GM21447 (cell line): ENCODE results near the gene GFPT2.

Experiments used
- ATAC-seq: cut with Tn5 transposase; IDR thresholded peaks from one replicate; pipeline ENCODE4 v1.9.1; 2021; ENCODE audit not compliant: unreplicated experiment

Gene GFPT2

DNA sequence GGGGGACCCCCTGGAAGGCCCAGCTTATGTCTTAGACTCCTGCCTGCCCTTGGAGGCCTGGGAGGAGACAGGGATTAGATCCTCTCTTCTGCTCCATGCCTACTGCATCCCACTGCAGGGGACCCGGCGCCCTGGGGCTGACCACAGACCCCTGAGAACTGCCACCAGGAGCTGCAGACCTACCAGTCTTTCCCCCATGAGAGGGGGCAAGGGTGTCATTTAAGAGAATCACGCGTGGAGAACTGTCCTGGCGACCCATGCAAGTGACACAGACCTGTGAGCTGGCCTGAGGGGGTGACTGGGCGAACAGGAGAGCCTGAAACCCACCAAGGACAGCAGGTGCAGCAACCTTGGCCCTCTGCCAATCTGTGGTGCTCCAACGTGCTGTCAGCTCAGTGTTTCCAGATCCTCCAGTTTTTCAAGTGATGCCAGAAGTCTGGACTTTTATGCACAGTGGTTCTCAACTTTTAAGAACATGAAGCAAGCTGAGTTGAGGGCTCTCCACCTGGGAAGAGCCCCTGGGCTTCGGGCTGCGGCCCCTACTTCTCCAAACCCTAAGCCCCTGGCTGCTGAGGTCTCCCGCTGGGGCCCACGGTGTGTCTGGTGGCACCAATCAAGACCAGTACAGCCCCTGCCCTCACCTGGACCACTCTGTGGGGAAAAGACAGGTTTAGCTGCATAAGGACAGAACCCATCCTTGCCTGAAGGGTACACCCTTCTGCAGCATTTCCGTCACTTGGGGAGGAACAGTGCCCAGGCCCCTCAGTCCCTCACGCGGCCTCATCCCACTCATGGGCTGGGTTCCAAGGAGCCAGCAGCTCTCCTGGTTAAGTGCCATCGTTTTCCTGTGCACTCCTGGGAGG is 18.2 kb downstream of the GFPT2 start:
- no peak for ATAC-seq

DNA sequence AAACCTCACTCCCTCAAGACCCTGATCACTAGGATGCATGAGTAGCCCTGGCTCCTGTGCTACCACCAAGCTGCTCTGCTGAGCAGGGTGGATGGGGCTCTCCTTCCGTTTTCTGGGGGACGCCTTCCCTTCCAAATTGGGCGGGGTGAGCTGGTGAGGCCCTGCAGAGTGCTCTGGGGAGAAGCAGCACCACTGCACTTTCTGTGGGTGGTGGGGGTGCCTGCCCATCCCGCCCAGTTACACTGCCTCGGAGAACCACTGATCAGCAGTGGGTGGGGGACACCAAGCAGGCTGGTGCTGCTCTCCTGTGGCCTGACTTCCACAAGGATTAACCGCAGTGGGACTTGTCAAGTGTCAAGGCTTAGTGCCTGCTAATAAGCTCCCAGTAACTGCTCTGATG is 19.0 kb downstream of the GFPT2 start:
- no peak for ATAC-seq

DNA sequence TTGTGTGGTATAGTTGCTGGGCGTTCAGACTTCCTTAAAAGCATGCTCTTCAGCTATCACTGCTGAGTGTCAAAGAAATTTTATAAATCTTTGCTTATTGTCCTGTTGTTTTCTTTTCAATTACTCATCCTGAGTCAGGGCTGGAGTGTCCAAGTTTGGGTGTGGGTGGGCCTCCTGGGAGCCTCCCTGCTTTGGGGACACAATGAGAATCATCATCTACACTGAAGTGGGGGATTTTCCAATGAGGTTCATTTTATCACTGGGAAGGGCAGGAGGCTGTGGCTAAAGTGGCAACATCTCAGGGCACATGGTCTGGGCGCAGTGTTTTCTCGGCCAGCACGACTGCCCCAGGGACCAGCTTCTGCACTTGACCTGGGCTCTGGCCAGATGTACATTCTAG is 19.5 kb downstream of the GFPT2 start:
- ATAC-seq, result no peak

DNA sequence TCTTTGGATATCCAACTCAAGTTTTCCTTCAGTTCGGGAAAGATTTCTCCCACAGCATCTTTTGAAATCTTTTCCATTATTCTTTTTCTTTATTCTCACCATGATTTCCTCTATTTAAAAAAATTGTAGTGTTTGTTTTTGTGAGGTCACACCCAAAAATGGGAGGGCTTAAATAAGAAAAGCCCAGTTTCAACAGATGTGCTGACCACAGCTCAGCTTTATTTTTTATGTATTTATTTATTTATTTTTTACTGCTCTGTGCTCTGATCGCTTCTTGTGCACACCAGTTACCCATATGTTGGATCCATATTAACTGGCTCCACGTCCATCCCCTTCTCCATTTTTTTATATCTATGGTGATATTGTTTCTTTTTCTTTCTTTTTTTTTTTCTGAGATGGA is 20.3 kb downstream of the GFPT2 start:
- no peak for ATAC-seq

DNA sequence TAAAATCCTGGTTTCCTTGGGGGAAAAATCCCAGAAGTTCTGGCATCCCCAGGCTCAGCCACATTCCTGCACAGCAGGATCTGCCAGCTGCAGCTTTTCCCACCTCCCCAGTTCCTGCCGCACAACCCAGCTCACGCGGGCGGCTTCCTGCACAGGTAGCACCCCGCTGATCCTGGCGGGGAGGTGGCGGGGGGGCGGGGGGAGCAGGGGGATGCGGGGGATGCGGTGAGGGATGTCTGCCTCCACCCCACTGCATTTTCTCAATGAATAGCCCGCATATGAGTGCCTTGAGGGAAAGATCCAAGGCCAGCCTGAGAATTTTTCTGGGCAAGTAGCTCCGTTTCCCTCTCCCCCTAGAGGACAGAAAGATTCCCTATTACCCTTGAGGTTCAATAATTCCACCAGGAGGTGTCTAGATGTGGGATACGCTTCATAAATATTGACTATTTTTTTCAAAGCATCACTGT is 21.1 kb downstream of the GFPT2 start:
- ATAC-seq, result no peak

DNA sequence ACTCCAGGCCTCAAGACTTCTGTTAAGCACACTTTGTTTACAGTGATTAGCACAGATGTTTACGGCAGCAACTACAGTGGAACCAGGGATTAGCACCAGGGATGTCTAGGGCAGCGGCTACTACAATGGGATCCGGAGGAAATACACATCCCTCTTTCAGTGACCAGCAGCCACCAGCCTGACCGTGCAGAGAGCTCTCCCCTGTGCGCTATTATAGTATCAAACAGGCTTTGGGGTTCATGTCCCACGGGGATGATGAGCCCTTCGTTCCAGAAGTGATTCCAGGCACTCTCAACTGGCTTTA is 21.5 kb downstream of the GFPT2 start:
- no peak for ATAC-seq

DNA sequence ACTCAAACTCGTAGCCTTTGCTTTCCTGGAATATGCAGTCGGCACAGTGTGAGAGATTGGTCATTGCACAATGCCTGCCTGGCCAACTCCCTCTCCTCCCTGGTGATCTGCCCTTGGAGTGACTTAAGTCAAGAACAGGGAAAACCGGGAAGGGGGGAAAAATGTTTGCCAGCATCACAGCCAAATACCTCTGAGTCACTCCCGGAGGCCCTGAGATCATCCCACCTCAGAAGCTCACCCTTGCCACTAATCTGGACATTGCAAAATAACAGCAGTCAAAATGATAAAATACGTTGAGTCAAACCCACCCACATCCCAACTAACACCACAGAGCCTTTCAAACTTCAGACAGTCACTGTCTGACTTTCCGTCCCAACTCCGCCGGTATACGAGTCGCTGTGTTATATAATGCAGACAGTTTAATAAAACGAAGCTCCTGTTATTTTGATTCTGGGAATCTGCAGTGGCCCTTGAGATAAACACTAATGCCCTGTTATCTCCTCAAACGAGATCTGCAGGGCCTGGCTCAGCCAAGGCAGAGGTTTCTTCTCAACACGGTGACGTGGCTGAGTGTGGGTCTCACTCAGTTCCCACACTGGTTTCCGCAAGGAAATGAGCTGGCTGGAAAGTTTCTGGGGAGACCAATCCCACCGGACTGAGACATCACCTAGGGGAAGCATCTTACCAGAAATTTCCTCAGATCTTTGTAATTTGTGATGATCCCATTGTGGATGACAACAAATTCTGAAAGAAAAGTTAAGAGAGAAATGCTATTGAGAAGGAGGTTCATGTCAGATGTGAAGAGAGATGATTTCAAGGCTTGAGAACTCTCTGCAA is 22.1 kb downstream of the GFPT2 start:
- ATAC-seq, result no peak

DNA sequence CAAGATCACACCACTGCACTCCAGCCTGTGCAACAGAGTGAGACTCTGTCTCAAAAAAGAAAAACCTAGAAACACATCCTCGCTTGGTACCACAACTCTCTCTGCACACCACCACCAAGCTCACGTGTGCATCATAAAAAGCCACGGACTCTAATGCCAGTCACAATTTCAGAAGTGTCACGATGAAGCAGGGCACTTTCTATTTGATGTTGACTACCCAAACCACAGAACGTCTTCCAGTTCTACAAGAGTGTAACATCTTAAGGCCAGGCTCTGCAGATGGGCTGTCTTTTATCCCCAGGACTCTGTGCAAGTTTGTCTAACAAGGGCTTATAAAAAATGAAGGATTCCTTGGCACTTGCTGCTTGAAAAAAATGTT is 22.9 kb downstream of the GFPT2 start:
- no peak for ATAC-seq

DNA sequence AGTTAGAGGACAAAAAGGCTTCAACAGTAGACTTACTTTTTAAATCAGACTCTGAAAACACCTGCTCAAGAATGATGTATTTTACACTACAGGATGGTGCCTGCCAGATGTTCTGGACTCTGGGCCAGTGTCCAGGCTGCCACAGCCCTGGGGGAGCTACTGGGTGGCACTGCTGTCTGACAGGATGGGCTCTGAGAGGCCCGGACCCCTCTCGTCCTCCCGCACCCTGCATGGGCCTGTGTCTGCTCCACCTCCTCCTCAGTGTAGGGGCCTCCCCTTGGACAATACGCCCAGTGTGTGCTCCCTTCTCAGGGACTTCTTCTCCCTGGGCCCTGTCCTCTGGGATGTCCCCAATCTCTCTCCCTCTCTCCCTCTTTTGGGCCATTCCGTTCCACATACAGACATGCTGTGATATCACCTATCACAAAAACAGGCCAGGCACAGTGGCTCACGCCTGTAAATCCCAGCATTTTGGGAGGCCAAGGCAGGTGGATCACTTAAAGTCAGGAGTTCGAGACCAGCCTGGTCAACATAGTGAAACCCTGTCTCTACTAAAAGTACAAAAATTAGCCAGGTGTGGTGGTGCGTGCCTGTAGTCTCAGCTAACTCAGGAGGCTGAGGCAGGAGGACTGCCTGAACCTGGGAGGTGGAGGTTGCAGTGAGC is 23.4 kb downstream of the GFPT2 start:
- no peak for ATAC-seq

DNA sequence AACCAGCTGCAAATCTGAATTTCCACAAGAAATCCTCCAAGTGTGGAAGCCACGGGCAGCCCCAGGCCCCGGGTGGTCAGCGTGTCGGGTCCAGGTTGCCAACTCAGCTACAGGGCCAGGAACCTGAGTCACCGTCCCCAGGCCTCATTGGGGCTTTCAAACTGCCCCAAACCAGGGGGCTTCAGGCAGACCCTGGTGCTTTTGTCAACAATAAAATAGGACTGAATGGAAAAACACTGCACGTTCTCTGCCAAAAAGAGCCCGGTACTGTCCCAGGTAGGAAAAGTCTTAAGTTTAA is 24.0 kb downstream of the GFPT2 start:
- ATAC-seq, result no peak

DNA sequence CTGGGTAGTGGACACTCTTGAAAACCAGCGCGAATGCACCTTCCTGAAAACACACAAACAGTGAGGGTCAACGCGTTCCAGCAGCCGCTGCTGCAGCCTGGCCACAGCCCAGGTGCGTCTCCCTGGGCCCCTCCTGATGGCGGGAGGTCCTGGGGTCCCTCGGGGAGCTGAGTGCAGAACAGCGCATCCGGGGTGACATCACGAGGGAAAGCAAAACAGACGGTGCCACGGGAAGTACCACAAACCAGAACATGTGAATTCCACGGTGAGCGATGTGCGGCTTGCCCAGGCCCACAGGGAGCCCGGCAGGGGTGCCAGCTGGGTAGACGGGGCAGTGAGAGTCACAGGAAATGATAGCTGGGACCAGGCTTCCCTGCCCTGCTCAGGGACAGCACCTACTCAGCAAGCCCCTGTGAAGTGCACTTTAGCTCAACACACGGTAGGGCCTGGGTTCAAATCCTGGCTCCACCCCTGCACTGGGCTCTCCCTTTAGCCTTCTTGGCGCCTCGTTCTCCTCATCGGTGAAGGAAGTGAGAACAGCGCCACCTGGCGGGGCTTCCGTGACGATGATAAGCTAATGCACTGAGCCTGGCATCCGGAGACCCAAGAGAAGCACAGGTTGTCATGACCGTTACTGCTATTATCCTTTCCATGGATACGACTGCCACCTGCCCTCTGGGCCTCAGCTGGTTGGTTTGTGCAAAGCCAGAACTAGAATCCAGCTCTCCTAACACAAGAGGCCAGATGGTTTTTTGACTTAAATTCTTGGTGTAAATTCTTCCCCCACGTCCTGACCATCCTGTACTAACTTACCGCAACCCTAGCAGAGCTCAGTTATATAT is 24.6 kb downstream of the GFPT2 start:
- peak; percentile 90 for ATAC-seq

DNA sequence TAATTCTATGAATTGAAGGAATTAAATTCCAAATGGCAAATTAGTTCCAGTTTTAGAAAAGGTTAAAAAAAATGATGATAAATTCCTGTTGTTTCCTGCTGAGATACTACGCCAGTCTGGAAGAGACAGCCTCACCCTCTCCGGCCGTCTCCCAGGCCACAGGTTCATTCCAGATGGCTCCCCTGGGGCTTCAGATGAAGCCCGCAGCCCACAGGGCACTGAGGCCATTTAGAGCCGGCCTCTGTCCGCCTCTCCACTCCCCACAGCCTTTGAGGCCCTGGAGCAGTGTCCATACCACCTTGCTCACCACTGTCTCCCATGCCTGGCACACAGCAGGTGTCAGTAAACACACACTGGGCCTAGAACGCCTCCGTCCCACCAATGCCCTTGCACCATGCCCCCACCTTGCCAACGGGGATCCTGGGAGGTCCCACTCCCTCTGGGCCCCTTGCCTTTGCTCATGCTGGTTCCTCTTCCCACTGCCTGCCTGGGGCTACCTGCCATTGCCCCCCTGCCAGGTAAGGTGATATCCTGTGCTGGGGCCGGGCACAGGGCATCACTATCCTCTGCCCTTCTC is 26.1 kb downstream of the GFPT2 start:
- no peak for ATAC-seq

DNA sequence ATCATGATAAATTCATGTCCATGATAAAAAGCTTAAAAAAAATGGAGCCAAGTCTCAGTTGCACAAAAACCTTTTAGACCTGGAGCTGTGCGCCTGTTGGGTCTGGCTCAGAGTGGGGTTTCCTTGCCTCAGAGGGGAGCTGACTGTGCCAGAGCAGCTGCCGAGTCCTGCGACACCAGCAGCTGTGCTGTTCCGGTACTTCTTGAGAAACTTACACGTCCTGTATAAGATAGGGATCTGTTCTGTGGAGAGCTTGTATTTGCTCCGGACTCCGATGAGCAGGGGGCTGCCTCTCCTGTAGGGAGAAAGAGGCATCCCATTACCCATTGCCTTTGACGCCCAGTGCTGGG is 28.6 kb downstream of the GFPT2 start:
- ATAC-seq, result no peak

DNA sequence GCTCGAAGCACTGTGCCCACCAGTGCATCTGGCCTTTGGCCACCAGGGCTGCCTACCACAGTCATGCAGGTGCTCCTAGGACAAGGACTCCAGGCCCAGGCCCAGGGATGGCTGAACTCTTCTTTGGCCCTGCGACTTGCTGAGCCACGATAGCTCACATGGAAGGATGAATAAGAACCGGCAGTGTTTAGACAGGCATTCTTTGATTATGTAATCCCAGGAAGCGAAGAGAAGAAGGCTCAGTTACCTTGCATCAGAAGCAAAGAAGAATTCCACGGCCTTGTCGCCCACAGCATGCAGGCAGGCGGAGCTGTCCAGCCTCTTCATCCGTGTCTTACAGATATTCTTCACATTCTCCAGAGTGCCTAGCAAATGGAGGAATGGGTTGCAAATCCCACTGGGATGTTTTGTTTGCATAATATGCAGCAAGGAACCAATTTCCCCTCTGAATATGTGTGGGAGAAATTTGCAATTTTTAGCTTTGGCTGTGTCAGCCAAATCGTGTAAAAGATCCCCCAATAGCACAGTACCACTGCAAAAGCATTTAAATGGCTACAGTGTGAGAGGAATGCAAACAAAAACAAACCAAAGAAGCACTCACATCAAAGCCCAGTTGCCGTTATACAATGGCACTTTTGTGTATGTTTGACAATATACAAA is 29.1 kb downstream of the GFPT2 start:
- ATAC-seq, result no peak

DNA sequence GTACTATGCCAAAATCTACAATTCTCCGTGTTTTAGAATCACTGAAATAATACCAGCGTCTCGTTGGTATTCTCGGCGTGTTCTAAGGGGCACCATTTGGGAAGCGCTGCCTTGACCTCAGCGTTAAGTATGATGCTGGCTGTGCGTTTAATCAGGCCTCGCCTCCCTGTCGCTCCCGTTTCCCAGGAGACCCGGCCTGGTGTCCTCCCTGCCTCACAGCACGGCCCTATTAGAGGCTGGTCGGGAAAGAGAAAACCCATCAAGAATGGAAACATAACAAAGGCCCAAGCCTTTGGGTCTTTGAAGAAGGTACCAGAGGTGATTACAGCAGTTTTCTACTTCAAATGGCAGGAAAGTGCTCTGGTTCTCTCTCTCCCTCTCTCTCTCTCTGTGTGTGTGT is 30.0 kb downstream of the GFPT2 start:
- ATAC-seq, result no peak

DNA sequence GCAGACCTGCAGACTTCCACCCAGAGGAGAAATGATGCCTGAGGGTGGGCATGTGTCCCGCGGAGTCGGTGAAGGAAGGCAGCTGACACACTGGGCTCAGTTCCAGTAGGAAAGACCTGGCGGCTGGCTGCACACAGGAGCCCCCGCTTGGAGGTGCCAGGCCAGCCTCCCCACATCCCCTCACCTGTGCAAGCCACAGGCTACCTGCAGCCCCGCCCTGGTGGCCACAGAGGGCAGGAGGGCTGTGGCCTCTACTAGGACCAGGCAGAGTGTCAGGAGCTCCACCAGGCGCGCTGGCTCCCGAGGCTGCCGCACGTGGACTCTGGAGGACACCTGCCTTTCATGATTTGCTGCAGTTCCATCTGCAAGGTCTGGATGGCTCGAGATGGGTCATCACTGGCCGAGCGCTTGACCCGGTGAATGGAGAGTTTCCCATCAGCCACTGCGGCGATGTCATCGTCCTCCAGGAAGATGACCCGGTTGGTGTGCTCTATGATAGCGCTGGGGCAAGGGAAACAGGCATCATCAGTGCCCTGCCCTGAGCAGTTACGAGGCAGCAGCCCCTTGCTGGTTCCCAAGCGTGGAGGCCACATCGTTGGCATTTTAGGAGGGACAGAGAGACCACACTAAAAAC is 34.6 kb downstream of the GFPT2 start:
- no peak for ATAC-seq

DNA sequence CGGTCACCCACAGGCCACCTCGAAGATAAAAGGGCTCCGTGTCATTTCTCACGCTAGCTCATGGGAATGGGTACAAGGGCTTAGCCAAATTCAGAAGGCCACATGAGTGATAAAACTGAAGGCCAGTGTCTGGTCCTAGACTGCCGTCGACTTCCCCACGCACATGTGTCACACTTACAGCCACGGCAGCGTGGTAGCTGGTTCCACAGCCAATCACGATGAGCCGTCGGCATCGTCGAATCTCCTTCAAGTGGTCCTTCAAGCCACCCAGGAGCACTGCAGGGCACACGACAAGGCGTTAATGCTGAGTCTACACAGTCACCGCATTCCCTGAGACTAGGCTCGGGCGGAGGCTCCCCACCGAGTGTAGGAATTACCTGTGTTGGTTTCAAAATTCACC is 36.5 kb downstream of the GFPT2 start:
- ATAC-seq, result no peak

DNA sequence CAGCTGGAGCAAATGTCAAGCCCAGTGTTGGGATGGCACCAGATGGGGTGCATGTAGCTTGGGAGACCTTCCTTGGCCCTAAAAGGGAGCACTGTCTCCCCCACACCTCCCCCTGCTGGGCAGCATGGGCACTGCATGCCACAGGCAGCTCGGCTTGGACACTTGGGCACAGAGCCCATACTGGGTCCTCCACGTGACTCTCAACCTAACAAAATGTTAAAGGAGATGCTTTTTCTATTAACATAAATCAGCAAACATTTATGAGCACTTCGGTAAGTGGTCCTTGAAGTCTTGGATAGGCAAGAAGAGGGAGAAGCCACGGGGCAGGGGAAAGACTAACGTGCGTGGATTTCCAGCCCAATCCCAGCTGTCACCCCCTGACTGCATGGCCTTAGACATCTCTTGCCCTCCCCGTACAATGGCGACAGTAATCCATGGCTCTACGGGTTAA is 37.3 kb downstream of the GFPT2 start:
- ATAC-seq, result peak; percentile 74

DNA sequence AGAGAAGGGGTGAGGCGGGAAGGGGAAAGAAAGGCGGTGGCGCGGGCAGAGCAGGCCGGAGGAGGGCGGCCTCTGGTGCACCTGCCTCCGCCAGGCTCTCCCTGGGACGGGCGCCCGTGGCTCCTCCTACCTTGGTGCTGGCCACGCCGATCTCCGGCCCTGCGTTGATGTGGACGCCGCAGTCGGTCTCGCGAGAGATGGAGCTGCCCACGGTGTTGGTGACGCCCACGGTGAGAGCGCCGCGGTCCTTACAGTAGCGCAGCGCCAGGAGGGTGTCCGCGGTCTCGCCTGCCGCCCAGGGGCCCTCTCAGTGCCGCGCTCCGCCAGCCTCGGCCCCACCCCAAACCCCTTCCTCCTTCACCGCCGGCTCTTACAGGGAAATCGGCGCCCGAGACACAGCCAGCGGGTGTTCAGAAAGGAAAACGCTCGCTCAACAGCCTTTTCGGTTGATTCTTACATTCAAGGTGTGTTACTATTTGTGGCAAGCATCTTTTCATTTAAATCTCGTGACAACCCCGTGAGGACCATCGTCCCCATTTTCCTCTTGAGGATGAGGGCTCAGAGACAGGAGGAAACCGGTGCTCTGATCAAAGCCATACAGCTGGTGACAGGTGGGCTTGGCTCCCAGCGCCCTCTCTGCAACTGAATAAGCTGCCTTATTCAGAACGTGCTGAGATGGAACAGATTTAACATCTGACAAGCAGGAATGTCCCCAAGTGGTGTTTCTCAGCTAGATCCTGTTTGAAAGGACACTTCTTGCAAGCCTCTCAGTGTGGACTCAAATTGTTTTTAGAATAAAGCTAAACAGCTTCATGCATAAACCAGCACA is 39.2 kb downstream of the GFPT2 start:
- ATAC-seq, result no peak
